Measurements from ENCODE around the gene PDE2A. TPM values are rescaled to one million over a fixed set of nuclear protein-coding genes. Genes with fewer than 3 reads are reported as not detected.

The PDE2A gene
- 10 to 100 TPM; 16.8 to 53.7 (median 23.7) TPM for total RNA-seq
- 10 to 100 TPM; 23.2 to 24.1 TPM for polyA plus RNA-seq
- long read RNA-seq, donor 1, full-length matches to known transcripts, result 3 of 13 reads
- long read RNA-seq, donor 1, partial matches to known transcripts, result 8 of 13 reads
- long read RNA-seq, donor 1, other reads (novel, unspliced or antisense), result 2 of 13 reads
- long read RNA-seq, donor 2, full-length matches to known transcripts, result 23 of 58 reads
- long read RNA-seq, donor 2, partial matches to known transcripts, result 30 of 58 reads
- long read RNA-seq, donor 2, other reads (novel, unspliced or antisense), result 5 of 58 reads
- long read RNA-seq, donor 3, full-length matches to known transcripts, result 5 of 13 reads
- long read RNA-seq, donor 3, partial matches to known transcripts, result 4 of 13 reads
- long read RNA-seq, donor 3, other reads (novel, unspliced or antisense), result 4 of 13 reads

GRCh38 chr11:72673943-72674828, at the start of gene PDE2A:
Gene PDE2A (minus strand): TSS chr11:72674422. CDS start chr11:72674207, 215 bp downstream.
- intact Hi-C loops (cut with DNase I), result loop anchor here in 2 of 10 donors (10.0 kb wide), 1 partner anchor 199 kb away; no protein-coding TSS in a partner anchor
- 5 to 9% (median 7%) methylated on average over 18 to 21 of the region's 21 CpGs for WGBS, 4 donors
- TF ChIP-seq, protein P1, sequence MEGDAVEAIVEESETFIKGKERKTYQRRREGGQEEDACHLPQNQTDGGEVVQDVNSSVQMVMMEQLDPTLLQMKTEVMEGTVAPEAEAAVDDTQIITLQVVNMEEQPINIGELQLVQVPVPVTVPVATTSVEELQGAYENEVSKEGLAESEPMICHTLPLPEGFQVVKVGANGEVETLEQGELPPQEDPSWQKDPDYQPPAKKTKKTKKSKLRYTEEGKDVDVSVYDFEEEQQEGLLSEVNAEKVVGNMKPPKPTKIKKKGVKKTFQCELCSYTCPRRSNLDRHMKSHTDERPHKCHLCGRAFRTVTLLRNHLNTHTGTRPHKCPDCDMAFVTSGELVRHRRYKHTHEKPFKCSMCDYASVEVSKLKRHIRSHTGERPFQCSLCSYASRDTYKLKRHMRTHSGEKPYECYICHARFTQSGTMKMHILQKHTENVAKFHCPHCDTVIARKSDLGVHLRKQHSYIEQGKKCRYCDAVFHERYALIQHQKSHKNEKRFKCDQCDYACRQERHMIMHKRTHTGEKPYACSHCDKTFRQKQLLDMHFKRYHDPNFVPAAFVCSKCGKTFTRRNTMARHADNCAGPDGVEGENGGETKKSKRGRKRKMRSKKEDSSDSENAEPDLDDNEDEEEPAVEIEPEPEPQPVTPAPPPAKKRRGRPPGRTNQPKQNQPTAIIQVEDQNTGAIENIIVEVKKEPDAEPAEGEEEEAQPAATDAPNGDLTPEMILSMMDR (IDR thresholded peaks at IDR 0.05), result no peak
- TF ChIP-seq POLR2A (IDR thresholded peaks at IDR 0.05), result no peak
- no peak within 1 kb of the TSS for H3K4me3 ChIP-seq
- no peak for DNase-seq
- no peaks in the 10 kb centered on the region for H3K36me3 ChIP-seq
- peaks cover 13 to 80% (median 46%) of the 10 kb centered on the region in 9 donors for H3K27me3 ChIP-seq
- H3K4me1 ChIP-seq, result peaks cover 0 to 19% (median 2%) of the 10 kb centered on the region in 12 donors
- no peaks in the 10 kb centered on the region for H3K9me3 ChIP-seq
- H3K27ac ChIP-seq, result no peak within 1 kb of the TSS
- ATAC-seq, result no peak

DNA sequence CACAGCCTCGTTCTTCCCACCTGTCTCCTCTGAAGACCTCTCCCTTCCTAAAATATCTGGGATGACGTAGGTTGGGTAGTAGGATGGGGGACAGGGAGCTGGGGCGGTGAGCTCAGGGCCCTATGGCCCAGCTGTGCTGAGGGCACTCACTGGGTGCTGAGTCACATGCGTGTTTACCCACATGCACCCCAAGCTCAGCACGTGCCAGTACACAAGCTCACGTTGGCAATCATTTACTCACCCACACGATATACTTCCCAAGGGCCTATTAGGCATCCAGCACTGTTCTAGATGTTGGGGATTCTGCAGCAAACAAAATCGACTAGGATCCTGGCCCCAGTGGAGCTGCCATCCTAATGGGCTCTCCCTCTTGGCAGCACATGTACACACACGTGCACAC, 49.3 kb upstream of the PDE2A start:
- WGBS, 4 donors, result 82 to 86% (median 84%) methylated on average over 8 to 9 of the region's 9 CpGs
- Histone ChIP-seq H3K4me3 (no peak overlapping the region), H3K4me1 (peaks cover 3 to 81% (median 41%) of the 10 kb centered on the region in 12 donors), H3K36me3 (peaks cover 0 to 32% (median 0%) of the 10 kb centered on the region in 9 donors), H3K9me3 (no peaks in the 10 kb centered on the region), H3K27ac (peak overlapping the region in 4 of 12 donors; percentile 92 to 98 (median 94)), H3K27me3 (no peaks in the 10 kb centered on the region)
- TF ChIP-seq, protein P1 (IDR thresholded peaks at IDR 0.05), result no peak
- ATAC-seq, result no peak
- intact Hi-C loops (cut with DNase I), result loop anchor here in 6 of 10 donors (5.0 to 10.0 kb wide), 7 partner anchors 89 to 561 kb away; partner anchors contain the start of genes ATG16L2 (in 1 of the 6), FCHSD2 (in 1 of the 6) and P2RY6 (in 1 of the 6)
- DNase-seq, result peak in 1 of 5 donors; percentile 9

DNA sequence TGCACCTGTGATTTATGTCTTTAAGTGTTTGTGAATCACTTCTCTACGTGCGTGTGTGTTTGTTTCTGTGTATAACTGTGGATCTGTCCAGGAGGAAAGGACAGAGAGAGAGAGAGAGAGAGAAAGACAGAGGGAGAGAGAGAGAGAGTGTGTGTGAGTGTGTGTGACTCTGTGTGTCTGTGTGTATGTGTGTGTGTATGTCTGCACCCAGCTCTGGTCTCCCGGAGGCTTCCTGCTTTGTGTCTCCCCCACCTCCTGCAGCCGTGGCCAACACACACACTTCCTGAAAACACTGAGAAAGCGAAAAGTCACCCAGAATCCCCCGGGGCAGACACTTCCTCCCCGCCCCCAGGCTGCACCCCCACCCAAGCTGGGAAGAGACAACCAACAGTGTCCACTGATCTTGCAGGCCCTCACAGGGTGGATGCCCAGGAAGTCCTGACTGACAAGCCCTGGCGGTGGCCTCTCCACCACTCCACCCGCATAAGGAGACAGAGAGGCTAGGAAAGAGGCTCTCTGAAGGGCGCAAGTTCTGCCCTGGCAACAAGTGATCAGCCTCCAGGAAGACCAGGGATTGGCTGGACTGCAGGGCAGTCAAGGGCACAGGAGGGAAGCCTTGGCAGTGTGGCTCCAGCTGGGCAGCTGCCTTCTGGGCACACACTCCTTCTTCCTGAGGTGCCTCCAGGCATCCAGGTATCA, 48.0 kb upstream of the PDE2A start:
- H3K4me1 ChIP-seq, result peaks cover 3 to 84% (median 47%) of the 10 kb centered on the region in 12 donors
- WGBS, 4 donors, result 0 to 1% (median 0%) methylated on average over 8 to 10 of the region's 10 CpGs

More for the DNA sequence above, 48.0 kb upstream of the PDE2A start:
- peak; percentile 91 to 94 (median 92) for DNase-seq
- peak; percentile 79 to 84 (median 81) for ATAC-seq
- no peaks in the 10 kb centered on the region for H3K9me3 ChIP-seq
- peaks cover 0 to 38% (median 5%) of the 10 kb centered on the region in 9 donors for H3K36me3 ChIP-seq
- peak overlapping the region; percentile 25 to 86 (median 71) for H3K4me3 ChIP-seq
- peak in 1 of 2 donors; percentile 66 for TF ChIP-seq POLR2A (IDR thresholded peaks at IDR 0.05)
- TF ChIP-seq, protein P1 (IDR thresholded peaks at IDR 0.05), result no peak
- peak overlapping the region; percentile 82 to 98 (median 92) for H3K27ac ChIP-seq
- no peaks in the 10 kb centered on the region for H3K27me3 ChIP-seq
- intact Hi-C loops (cut with DNase I), result loop anchor here in 6 of 10 donors (5.0 to 10.0 kb wide), 7 partner anchors 90 to 563 kb away; partner anchors contain the start of genes ATG16L2 (in 1 of the 6), FCHSD2 (in 1 of the 6) and P2RY6 (in 1 of the 6)

Data from heart left ventricle (tissue), 16 donors.